SIG-M5 (cell line): Measurements from ENCODE around the gene BTBD16.

ENCODE experiments used
- DNase-seq: peaks from one replicate; lab custom pipeline; 2025; lab: John Stamatoyannopoulos, UW

The BTBD16 gene

GRCh38 chr10:122343135-122343800 is 72.2 kb downstream of the BTBD16 start:
- DNase-seq, result no peak

DNA sequence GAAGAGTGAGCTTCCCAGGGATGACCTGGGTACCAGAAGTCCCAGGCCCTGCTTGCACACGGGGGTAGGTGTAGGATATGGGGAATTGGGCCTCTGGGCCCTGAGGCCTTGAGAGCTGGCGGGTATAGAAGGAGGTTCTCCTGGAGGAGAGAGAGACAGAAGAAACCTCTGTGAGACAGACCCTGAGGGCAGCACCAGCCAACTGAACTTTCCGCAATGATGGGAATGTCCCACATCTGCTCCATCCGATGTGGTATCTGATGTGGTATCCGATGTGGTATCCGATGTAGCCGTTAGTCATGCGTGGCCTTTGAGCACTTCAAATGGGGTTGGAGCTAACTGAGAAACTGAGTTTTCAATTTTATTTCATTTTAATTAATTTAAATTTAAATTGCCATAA is 72.8 kb downstream of the BTBD16 start:
- no peak for DNase-seq

GRCh38 chr10:122344741-122345258 is 73.7 kb downstream of the BTBD16 start:
- DNase-seq, result no peak

DNA sequence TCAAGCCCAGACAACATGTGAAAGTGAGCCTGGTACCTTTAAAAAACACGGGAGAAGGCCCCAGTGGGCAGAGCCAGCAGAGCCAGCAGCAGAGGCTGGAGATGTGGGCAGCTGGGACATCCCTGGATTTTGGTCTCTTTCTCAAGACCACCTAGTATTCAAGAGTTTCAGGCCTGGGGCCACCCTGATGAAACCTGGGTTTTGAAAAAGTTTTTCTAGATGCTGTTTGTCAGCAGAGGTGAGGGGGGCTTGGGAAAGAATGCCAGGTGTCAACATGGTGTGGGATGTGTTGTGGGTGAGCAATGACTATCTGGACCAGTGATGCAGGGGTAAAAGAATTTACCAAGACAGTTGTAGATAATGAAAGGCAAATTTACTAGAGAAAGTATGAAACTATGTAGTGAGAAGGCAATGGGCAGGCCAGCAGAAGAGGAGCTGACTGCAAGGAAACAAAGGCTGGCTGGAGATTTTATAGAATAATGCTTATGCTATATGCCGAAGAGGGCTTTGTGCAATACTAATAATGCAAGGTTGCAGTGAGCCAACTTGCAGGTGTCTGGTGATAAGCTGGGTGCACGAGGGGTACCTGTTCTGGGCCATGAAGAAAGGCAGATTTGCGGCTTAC is 75.3 kb downstream of the BTBD16 start:
- DNase-seq, result no peak

GRCh38 chr10:122347170-122347841 is 76.2 kb downstream of the BTBD16 start:
- DNase-seq, result no peak

GRCh38 chr10:122348512-122348911 is 77.4 kb downstream of the BTBD16 start:
- no peak for DNase-seq

- no peak for DNase-seq
Measured at GRCh38 chr10:122348935-122349361, 77.9 kb downstream of the BTBD16 start.

DNA sequence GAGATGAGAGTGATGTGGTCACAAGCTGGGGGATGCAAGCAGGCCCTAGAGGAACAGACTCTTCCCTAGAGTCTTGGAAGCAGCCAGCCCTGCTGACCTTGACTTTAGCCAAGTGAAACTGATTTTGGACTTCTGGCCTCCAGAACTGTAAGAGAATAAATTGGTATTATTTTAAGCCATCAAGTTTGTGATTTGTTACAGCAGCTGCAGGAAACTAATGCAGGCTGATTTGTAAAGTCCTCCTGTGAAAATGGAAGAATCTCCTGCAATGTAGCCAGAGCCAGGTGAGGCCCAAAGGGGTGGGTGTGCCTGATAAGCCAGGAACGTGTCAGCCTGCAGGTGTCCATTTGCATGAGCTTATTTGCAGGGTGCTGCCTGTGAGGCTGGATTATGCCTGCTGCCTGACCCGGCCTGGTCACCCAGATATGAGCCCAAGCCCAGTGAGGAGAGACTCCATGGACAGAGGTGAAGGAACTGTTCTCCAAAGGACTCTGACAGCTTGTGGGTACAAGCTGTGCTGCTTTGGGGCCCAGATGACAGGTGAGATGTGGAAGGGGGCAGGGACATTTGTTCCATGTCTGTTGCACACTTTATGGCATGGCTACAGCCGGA is 78.8 kb downstream of the BTBD16 start:
- DNase-seq, result no peak

- DNase-seq, result no peak
Measured at GRCh38 chr10:122350893-122351292, 79.8 kb downstream of the BTBD16 start.

DNA sequence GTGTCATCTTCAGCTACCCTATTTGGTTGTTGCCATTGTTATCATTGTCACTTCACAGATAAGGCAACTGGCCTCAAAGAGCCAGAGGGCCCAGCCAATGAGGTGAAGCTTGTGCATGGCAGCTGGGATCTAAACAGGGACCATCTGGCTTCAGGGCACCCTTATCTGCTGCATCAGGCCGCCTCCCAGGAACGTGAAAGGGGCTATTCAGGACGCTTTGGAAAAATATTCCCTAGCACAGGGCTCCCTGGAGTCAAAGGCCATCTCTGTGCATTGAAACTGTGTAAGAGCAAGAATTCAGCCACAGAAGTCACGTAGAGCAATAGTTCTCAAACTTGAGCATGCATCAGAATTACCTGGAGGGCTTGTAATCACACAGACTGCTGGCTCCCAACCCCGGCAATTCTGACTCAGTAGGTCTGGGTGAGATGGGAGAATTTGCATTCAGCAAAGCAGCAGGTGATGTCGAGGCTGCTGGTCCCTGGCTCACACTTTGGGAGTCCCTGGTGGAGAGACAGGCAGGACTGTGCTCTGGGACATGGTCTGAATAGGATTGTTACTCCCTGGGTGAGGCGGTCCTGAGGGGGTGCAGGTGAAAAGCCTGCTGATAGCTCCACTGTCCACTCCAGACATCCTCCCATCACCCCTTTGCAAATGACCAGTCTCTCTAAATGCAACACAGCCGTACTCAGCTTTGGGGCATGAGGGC is 81.9 kb downstream of the BTBD16 start:
- DNase-seq, result no peak

DNA sequence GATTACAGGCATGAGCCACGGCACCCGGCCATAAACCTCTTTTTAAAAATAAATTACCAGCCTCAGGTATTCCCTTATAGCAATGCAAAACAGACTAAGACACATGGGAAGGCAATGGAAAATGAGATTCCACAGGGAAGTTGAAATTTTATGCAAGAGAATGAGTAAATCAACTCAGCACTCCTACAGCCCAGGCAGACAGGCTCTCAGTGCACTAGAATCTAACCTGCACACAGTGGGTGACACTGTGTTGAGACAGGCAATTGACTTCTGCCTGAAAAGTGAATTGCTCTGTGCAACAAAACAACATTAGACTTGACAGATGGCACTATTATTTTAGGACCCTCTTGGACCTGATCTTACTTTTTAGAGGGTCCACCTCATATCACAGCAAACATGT is 83.3 kb downstream of the BTBD16 start:
- no peak for DNase-seq

GRCh38 chr10:122357685-122358084 is 86.6 kb downstream of the BTBD16 start:
- DNase-seq, result no peak

DNA sequence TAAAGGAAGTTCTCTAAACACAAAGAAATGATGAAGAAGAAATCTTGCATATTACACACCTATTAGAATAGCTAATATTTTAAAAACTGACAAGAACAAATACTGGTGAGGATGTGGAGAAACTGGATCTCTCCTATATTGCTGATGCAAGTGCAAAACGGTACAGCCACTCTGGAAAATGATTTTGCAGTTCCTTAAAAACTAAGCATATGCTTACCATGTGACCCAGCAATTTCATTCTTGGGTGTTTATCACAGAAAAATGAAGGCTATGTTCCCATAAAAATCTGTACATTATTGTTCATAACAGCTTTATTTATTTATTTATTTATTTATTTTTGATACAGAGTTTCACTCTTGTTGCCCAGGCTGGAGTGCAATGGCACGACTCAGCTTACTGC is 88.5 kb downstream of the BTBD16 start:
- no peak for DNase-seq

GRCh38 chr10:122361046-122361445 is 90.0 kb downstream of the BTBD16 start:
- no peak for DNase-seq

DNA sequence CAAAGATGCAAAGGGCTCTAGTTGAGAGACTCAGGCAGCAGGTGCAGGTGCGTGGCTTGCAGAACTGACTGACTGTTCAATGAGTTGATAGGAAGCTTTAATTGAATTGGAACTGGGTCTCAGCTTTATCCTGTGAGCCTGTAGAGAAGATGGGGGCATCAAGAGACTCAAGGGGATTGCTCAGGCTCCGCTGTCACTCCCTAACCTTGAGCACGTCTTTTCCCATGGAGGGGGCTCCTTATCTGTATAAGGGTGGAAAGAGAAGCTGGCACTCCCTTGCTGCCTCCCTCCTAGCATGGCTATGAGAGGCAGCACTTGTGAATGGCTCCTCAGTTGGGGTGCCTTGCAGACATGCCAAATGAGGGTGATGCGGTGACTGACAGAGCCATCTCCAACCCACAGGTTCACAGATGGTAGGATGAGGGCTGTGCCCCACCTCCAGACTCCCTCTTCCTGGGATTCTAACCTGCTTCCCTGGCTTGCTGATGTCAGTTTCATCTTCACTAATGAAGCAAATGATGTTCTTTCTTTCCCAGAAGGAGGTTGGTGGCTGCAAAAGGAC is 91.0 kb downstream of the BTBD16 start:
- no peak for DNase-seq

- no peak for DNase-seq
Measured at GRCh38 chr10:122362621-122363020, 91.5 kb downstream of the BTBD16 start.

- DNase-seq, result no peak
Measured at GRCh38 chr10:122363311-122363710, 92.2 kb downstream of the BTBD16 start.

DNA sequence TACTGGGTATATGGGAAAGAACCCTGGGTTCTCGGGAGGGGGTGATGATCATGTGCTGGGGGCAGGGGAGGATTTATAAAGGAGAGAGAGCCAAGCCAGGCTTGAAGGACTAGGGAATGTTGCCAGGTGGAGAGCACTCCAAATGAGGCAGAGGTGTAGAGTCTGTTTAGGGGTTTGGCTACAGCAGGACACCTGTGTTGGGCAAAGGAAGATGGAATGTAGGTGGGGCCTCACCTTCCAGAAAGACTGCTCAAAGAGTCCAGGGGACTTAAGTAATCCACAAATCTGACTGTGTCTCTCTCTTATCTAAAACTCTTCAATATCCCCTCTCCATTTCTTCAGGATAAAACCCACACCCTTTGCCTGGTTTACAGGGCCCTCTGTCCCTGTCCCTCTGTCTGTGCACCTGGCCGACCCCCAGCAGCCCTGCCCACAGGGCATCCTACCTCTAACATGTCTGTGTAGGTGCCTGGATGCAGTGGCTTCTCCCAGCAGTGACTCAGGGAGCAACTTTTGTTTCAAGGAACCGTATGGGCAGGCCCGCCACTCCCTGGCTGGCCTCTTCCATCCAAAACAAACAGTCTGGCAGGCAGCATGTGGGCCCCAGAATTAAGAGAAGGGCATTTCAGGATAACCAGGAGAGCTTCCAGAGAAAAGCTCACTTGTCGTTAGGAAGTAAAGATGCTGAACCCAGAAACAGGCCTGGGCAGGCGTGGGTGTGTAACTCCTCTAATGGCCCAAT is 92.8 kb downstream of the BTBD16 start:
- DNase-seq, result no peak

DNA sequence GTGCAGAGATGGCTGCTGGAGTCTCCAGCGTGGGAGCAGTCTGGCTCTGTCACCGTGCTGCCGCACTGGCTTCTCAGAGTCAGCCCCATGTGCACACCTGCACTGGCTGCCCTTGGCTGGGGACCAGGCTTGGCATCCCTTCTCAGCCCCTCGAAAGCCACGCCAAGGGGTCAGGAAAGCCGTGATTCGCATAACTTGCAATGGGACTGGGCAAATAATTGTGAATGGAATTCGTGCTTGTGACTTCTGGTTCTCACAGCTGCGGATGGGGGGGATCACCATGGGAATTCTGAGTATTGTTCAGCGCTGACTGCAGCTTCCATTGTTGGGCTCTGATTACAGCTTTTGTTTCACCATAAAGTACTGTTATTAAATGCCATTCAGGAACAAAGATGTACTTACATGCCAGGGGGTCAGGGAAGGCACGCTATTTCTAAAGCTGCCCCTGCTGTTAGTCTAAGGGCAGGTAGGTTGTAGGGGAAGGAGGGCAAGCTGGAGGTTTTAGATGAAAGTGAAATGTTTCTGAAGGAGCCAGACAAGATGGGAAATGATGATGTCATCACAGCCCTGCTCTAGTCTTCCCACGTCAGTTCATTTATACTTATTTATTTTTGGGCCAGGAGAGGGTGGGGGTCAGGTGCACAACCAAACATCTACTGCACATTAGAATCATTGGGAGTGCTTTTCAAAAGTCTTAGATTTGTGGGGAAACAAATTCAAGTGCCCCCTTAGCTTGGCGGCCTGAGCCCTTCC is 97.6 kb downstream of the BTBD16 start:
- DNase-seq, result no peak

GRCh38 chr10:122373108-122373507 is 102.0 kb downstream of the BTBD16 start:
- no peak for DNase-seq
